GM12891 (cell line): ENCODE data around the gene DENND1A.

Experiments used
- PAX5 ChIP-seq: IDR thresholded peaks from 2 replicates; pipeline ENCODE4 v1.6.1; 2011; ENCODE audit warnings: low read length, moderate library complexity, mild to moderate bottlenecking; ENCODE audit not compliant: insufficient read depth, severe bottlenecking
- POLR2A ChIP-seq: IDR thresholded peaks from 2 replicates; pipeline ENCODE4 v1.6.1; 2011; ENCODE audit warnings: low read depth, low read length, control low read depth
- POLR2AphosphoS5 ChIP-seq: IDR thresholded peaks from 2 replicates; pipeline ENCODE4 v1.6.1; 2011; ENCODE audit warnings: low read depth, low read length, control low read depth
- POU2F2 ChIP-seq: IDR thresholded peaks from 2 replicates; pipeline ENCODE4 v1.6.1; 2011; ENCODE audit warnings: low read depth, mild to moderate bottlenecking, control low read depth, low read length, moderate library complexity
- SPI1 ChIP-seq: IDR thresholded peaks from 2 replicates; pipeline ENCODE4 v1.6.1; 2011; ENCODE audit warnings: low read depth, low read length, control low read depth
- TAF1 ChIP-seq: IDR thresholded peaks from 2 replicates; pipeline ENCODE4 v1.6.1; 2011; ENCODE audit warnings: low read depth, low read length, control low read depth

DNA sequence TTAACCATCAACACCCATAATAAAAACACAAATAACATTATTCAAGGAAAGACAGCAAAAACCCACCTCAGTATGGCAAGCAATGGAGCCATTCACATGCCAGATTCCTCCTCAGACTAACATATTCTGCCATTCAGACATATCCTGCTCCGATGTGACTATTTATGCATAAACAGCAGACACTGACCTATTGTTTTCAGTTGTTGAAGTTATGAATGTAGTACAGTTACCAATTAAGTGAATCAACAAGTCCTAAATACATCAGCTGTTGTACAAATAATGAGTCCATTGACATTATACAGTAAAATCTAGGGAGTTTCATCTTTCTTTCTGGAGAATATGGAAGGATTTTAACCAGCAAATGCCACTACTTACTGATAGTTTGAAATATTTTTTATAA lies 131.7 kb downstream of the DENND1A start:
- no peak for TF ChIP-seq POLR2AphosphoS5
- TF ChIP-seq POLR2A = no peak
- TF ChIP-seq TAF1 = no peak
- TF ChIP-seq POU2F2 = no peak
- no peak for TF ChIP-seq SPI1
- TF ChIP-seq PAX5 = no peak
